Activated B cell treated with CpG ODN at 0.5 μM for 24 hours (primary cell): ENCODE measurements around the gene TFAP2A. TPM values are rescaled to one million over a fixed set of nuclear protein-coding genes. Genes with fewer than 3 reads are reported as not detected.

Experiments used
- ATAC-seq: fragments of 200-7000 bp; cut with Tn5 transposase; one replicate; pipeline ENCODE4 v1.10.0; 2021; ENCODE audit warnings: low read depth, mild to moderate bottlenecking, moderate library complexity
- CTCF ChIA-PET: fragments of 350-600 bp; sonication (Branson Sonifier 250); formaldehyde crosslinking; loops from one replicate; lab custom pipeline; 2021; ENCODE audit warnings: antibody characterized with exemption; lab: Charles Lee
- POLR2A ChIA-PET: fragments of 350-600 bp; sonication (Branson Sonifier 250); formaldehyde crosslinking; loops from one replicate; lab custom pipeline; 2021; ENCODE audit warnings: antibody characterized with exemption; lab: Charles Lee
- DNase-seq: peaks from one replicate; pipeline ENCODE4 v3.0.0; 2022
- H3K27ac Mint-ChIP-seq: one replicate; pipeline ENCODE4 v1.8.0; 2020; ENCODE audit warnings: mixed read lengths
- H3K27me3 Mint-ChIP-seq: one replicate; pipeline ENCODE4 v1.8.0; 2021; ENCODE audit warnings: mixed read lengths
- H3K36me3 Mint-ChIP-seq: one replicate; pipeline ENCODE4 v1.8.0; 2021; ENCODE audit warnings: low read depth, mixed read lengths
- H3K4me1 Mint-ChIP-seq: one replicate; pipeline ENCODE4 v1.8.0; 2021; ENCODE audit warnings: mixed read lengths
- H3K4me3 Mint-ChIP-seq: one replicate; pipeline ENCODE4 v1.8.0; 2020; ENCODE audit warnings: mild to moderate bottlenecking, mixed read lengths
- H3K9me3 Mint-ChIP-seq: one replicate; pipeline ENCODE4 v1.8.0; 2020; ENCODE audit warnings: mixed read lengths
- intact Hi-C: fragments of 100-400 bp; cut with micrococcal nuclease; formaldehyde crosslinking; loops from one replicate; pipeline ENCODE4 v1.15.1; 2024
- total RNA-seq: library from RNA; stranded (reverse); gene quantifications from 2 replicates; pipeline ENCODE4 v1.2.3, GENCODE V29; 2022
- TF ChIP-seq, protein P1 (sequence below): fragments of 200-600 bp; IDR thresholded peaks from one replicate; pipeline ENCODE4 v1.8.0; 2022; ENCODE audit warnings: antibody characterized with exemption, mild to moderate bottlenecking

Gene TFAP2A
- total RNA-seq, 1 donor from 2014 or later: not detected

DNA sequence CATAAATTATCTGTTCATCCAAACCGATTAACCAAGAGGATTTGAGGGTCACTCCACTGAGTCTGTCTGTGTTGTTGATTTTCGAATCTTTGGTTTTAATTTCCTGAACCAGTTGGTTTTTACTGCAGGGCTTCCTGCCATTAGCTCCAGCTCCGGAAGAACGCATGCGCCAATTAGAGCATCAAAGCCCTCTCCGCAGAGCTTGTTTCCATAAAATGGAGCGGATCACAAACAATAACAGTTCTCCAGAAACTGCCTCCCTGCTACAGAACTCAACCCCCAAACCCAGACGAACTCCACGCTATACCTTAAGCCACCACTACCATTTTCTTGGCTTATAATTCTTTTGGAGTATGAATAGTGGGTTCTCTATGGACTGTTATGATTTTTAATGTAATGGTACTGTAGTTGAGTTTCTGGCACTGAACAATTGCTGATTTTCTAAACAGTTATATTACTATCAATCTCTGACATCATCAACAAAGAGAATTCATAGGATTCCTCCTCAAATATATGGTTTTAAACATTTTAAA is 13.8 kb downstream of the TFAP2A start:
- H3K4me1 Mint-ChIP-seq: peaks cover 12% of the 10 kb centered on the region
- intact Hi-C loops: loop anchor here (5.0 kb wide), 1 partner anchor 126 kb away; no protein-coding TSS in a partner anchor
- peaks cover 54% of the 10 kb centered on the region for H3K27me3 Mint-ChIP-seq
- H3K36me3 Mint-ChIP-seq: no peaks in the 10 kb centered on the region
- TF ChIP-seq, protein P1, sequence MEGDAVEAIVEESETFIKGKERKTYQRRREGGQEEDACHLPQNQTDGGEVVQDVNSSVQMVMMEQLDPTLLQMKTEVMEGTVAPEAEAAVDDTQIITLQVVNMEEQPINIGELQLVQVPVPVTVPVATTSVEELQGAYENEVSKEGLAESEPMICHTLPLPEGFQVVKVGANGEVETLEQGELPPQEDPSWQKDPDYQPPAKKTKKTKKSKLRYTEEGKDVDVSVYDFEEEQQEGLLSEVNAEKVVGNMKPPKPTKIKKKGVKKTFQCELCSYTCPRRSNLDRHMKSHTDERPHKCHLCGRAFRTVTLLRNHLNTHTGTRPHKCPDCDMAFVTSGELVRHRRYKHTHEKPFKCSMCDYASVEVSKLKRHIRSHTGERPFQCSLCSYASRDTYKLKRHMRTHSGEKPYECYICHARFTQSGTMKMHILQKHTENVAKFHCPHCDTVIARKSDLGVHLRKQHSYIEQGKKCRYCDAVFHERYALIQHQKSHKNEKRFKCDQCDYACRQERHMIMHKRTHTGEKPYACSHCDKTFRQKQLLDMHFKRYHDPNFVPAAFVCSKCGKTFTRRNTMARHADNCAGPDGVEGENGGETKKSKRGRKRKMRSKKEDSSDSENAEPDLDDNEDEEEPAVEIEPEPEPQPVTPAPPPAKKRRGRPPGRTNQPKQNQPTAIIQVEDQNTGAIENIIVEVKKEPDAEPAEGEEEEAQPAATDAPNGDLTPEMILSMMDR: no peak
- H3K9me3 Mint-ChIP-seq: peaks cover 11% of the 10 kb centered on the region
- DNase-seq (no peak), ATAC-seq (no peak)
- ChIA-PET CTCF (no interaction called here), POLR2A (no interaction called here)
- no peak overlapping the region for H3K27ac Mint-ChIP-seq
- H3K4me3 Mint-ChIP-seq: no peak overlapping the region

DNA sequence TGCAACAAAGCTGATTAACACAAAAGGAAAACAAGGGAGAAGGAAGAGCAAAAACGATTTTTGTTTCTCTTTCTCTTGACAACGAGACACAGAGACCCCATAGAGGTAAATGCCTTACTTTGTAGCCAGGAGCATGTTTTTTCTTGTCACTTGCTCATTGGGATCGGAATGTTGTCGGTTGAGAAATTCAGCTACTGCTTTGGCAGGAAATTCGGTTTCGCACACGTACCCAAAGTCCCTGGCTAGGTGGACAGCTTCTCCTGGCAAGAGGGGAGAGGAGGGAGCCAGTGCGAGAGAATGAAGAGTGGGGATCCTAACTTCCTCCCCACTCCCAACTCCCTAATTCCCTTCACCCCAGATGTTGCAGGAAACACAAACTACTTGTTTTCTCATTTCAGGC is 14.5 kb downstream of the TFAP2A start:
- ChIA-PET CTCF (no interaction called here), POLR2A (no interaction called here)
- Mint-ChIP-seq H3K27me3 (peaks cover 61% of the 10 kb centered on the region), H3K4me1 (peaks cover 12% of the 10 kb centered on the region), H3K4me3 (no peak overlapping the region), H3K9me3 (peaks cover 7% of the 10 kb centered on the region), H3K36me3 (no peaks in the 10 kb centered on the region), H3K27ac (no peak overlapping the region)
- intact Hi-C loops: loop anchor here (5.0 kb wide), 1 partner anchor 127 kb away; no protein-coding TSS in a partner anchor
- TF ChIP-seq, protein P1: no peak
- no peak for ATAC-seq
- no peak for DNase-seq

DNA sequence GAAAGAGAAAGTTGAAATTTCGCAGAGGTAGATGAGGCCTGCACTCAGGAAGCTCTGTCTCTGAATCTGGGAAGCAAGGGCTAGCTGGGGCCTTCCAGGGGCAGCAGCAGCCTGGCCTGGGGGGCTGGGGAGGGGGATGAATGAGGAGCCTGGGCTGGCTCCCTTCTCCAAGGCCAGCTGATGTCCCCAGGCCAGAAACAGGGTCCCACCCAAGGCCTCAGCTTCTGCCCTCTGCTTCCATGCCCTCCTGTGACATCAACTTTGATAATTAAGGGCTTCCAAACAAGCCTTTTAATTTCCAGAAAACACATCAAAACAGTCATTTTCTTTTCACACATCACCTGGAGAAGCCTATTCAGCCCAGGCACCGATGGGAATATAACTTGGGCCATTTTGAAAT is 15.4 kb downstream of the TFAP2A start:
- ATAC-seq (no peak), DNase-seq (no peak)
- no peak overlapping the region for H3K4me3 Mint-ChIP-seq
- H3K36me3 Mint-ChIP-seq: no peaks in the 10 kb centered on the region
- POLR2A ChIA-PET: no interaction called here
- TF ChIP-seq, protein P1: no peak
- CTCF ChIA-PET: no interaction called here
- peaks cover 10% of the 10 kb centered on the region for H3K4me1 Mint-ChIP-seq
- intact Hi-C loops: no loop called here
- H3K9me3 Mint-ChIP-seq: peaks cover 7% of the 10 kb centered on the region
- H3K27me3 Mint-ChIP-seq: peaks cover 68% of the 10 kb centered on the region
- no peak overlapping the region for H3K27ac Mint-ChIP-seq

GRCh38 chr6:10398446-10399218 is 16.2 kb downstream of the TFAP2A start:
- intact Hi-C loops: no loop called here
- CTCF ChIA-PET: no interaction called here
- H3K27me3 Mint-ChIP-seq: peaks cover 74% of the 10 kb centered on the region
- TF ChIP-seq, protein P1: no peak
- H3K27ac Mint-ChIP-seq: no peak overlapping the region
- no peak for DNase-seq
- ATAC-seq: no peak
- peaks cover 7% of the 10 kb centered on the region for H3K9me3 Mint-ChIP-seq
- peaks cover 6% of the 10 kb centered on the region for H3K4me1 Mint-ChIP-seq
- H3K36me3 Mint-ChIP-seq: no peaks in the 10 kb centered on the region
- POLR2A ChIA-PET: no interaction called here
- H3K4me3 Mint-ChIP-seq: no peak overlapping the region

- H3K27me3 Mint-ChIP-seq: peaks cover 81% of the 10 kb centered on the region
- peaks cover 7% of the 10 kb centered on the region for H3K9me3 Mint-ChIP-seq
- ATAC-seq (no peak), DNase-seq (no peak)
- ChIA-PET POLR2A (no interaction called here), CTCF (no interaction called here)
- H3K27ac Mint-ChIP-seq: no peak overlapping the region
- TF ChIP-seq, protein P1: no peak
- no peaks in the 10 kb centered on the region for H3K36me3 Mint-ChIP-seq
- no peak overlapping the region for H3K4me3 Mint-ChIP-seq
- intact Hi-C loops: no loop called here
- no peaks in the 10 kb centered on the region for H3K4me1 Mint-ChIP-seq
Observed at GRCh38 chr6:10397756-10398445, 17.0 kb downstream of the TFAP2A start.
